Measurements from ENCODE around the gene NANOS2. TPM values are rescaled to one million over a fixed set of nuclear protein-coding genes. Genes with fewer than 3 reads are reported as not detected.

NANOS2 gene
- total and polyA plus RNA-seq, 2 donors (not counting 1 experiment from before 2014, with no cell fraction given), result not detected

GRCh38 chr19:45924891-45925447, 10.4 kb upstream of the NANOS2 start:
- peaks cover 3% of the 10 kb centered on the region for H3K4me1 ChIP-seq (ENCODE audit: control insufficient read depth, extremely low read depth, insufficient read depth, low read length)
- no peaks in the 10 kb centered on the region for H3K9me3 ChIP-seq (ENCODE audit: control insufficient read depth, insufficient read depth, low read depth, low read length)
- H3K27ac ChIP-seq (ENCODE audit: insufficient read depth, low read length), result no peak overlapping the region

GRCh38 chr19:45922281-45922680, 7.7 kb upstream of the NANOS2 start:
- TF ChIP-seq EZH2 (IDR thresholded peaks at IDR 0.05; ENCODE audit: low read length, missing control alignments), result no peak
- no peak for TF ChIP-seq CTCF (conservative IDR thresholded peaks at IDR 0.05 in 1 of 2, IDR thresholded peaks at IDR 0.05 in 1 of 2; ENCODE audit: low read depth in 1 of 2, low read length in 2 of 2)
- H3K9ac ChIP-seq (ENCODE audit: insufficient read depth, low read length), result no peak overlapping the region
- H3K4me1 ChIP-seq (ENCODE audit: control insufficient read depth, extremely low read depth, insufficient read depth, low read length), result no peaks in the 10 kb centered on the region
- H3K27me3 ChIP-seq (ENCODE audit: control insufficient read depth, insufficient read depth, low read length), result peaks cover 5% of the 10 kb centered on the region
- no peak for DNase-seq (ENCODE audit: low read depth in 2 of 2)
- H4K20me1 ChIP-seq (ENCODE audit: control insufficient read depth, extremely low read depth, insufficient read depth, low read length), result no peaks in the 10 kb centered on the region
- no peaks in the 10 kb centered on the region for H3K9me3 ChIP-seq (ENCODE audit: control insufficient read depth, insufficient read depth, low read depth, low read length)
- no peaks in the 10 kb centered on the region for H3K36me3 ChIP-seq (ENCODE audit: control insufficient read depth, insufficient read depth, low read length)
- H2AFZ ChIP-seq (ENCODE audit: low read length), result no peak overlapping the region
- H3K4me2 ChIP-seq (ENCODE audit: extremely low read depth, insufficient read depth, low read length), result no peak overlapping the region
- no peak overlapping the region for H3K4me3 ChIP-seq (replicated peaks in 1 of 4; ENCODE audit: control extremely low read depth in 1 of 4, insufficient read depth in 1 of 4, low read depth in 3 of 4, low read length in 4 of 4)
- H3K79me2 ChIP-seq (ENCODE audit: control insufficient read depth, insufficient read depth, low read length), result no peaks in the 10 kb centered on the region
- H3K27ac ChIP-seq (ENCODE audit: insufficient read depth, low read length), result no peak overlapping the region

More at GRCh38 chr19:45924891-45925447, 10.4 kb upstream of the NANOS2 start:
- no peaks in the 10 kb centered on the region for H3K27me3 ChIP-seq (ENCODE audit: control insufficient read depth, insufficient read depth, low read length)
- DNase-seq (ENCODE audit: low read depth in 2 of 2), result no peak
- TF ChIP-seq EZH2 (IDR thresholded peaks at IDR 0.05; ENCODE audit: low read length, missing control alignments) (no peak), CTCF (conservative IDR thresholded peaks at IDR 0.05 in 1 of 2, IDR thresholded peaks at IDR 0.05 in 1 of 2; ENCODE audit: low read depth in 1 of 2, low read length in 2 of 2) (no peak)
- no peaks in the 10 kb centered on the region for H4K20me1 ChIP-seq (ENCODE audit: control insufficient read depth, extremely low read depth, insufficient read depth, low read length)
- H2AFZ ChIP-seq (ENCODE audit: low read length), result no peak overlapping the region
- H3K4me2 ChIP-seq (ENCODE audit: extremely low read depth, insufficient read depth, low read length), result no peak overlapping the region
- H3K4me3 ChIP-seq (replicated peaks in 1 of 4; ENCODE audit: control extremely low read depth in 1 of 4, insufficient read depth in 1 of 4, low read depth in 3 of 4, low read length in 4 of 4), result no peak overlapping the region
- no peaks in the 10 kb centered on the region for H3K36me3 ChIP-seq (ENCODE audit: control insufficient read depth, insufficient read depth, low read length)
- no peaks in the 10 kb centered on the region for H3K79me2 ChIP-seq (ENCODE audit: control insufficient read depth, insufficient read depth, low read length)
- no peak overlapping the region for H3K9ac ChIP-seq (ENCODE audit: insufficient read depth, low read length)

- no peaks in the 10 kb centered on the region for H4K20me1 ChIP-seq (ENCODE audit: control insufficient read depth, extremely low read depth, insufficient read depth, low read length)
- H3K4me3 ChIP-seq (replicated peaks in 1 of 4; ENCODE audit: control extremely low read depth in 1 of 4, insufficient read depth in 1 of 4, low read depth in 3 of 4, low read length in 4 of 4), result no peak overlapping the region
Measured at GRCh38 chr19:45920458-45920857, 5.9 kb upstream of the NANOS2 start.

More at GRCh38 chr19:45920458-45920857, 5.9 kb upstream of the NANOS2 start:
- H3K27ac ChIP-seq (ENCODE audit: insufficient read depth, low read length), result no peak overlapping the region
- no peak for TF ChIP-seq CTCF (conservative IDR thresholded peaks at IDR 0.05 in 1 of 2, IDR thresholded peaks at IDR 0.05 in 1 of 2; ENCODE audit: low read depth in 1 of 2, low read length in 2 of 2)
- H3K9me3 ChIP-seq (ENCODE audit: control insufficient read depth, insufficient read depth, low read depth, low read length), result no peaks in the 10 kb centered on the region
- no peaks in the 10 kb centered on the region for H3K79me2 ChIP-seq (ENCODE audit: control insufficient read depth, insufficient read depth, low read length)
- H3K27me3 ChIP-seq (ENCODE audit: control insufficient read depth, insufficient read depth, low read length), result peaks cover 5% of the 10 kb centered on the region
- no peak overlapping the region for H2AFZ ChIP-seq (ENCODE audit: low read length)
- H3K4me2 ChIP-seq (ENCODE audit: extremely low read depth, insufficient read depth, low read length), result no peak overlapping the region
- DNase-seq (ENCODE audit: low read depth in 2 of 2), result no peak
- no peaks in the 10 kb centered on the region for H3K4me1 ChIP-seq (ENCODE audit: control insufficient read depth, extremely low read depth, insufficient read depth, low read length)
- no peak overlapping the region for H3K9ac ChIP-seq (ENCODE audit: insufficient read depth, low read length)
- no peaks in the 10 kb centered on the region for H3K36me3 ChIP-seq (ENCODE audit: control insufficient read depth, insufficient read depth, low read length)

All from fibroblast of lung (primary cell).